ENCODE data around the gene EFNA5.

- TF ChIP-seq CTCF (IDR thresholded peaks at IDR 0.05) = no peak
- TF ChIP-seq ZFX (IDR thresholded peaks at IDR 0.05; ENCODE audit: borderline replicate concordance) = no peak
Measured at GRCh38 chr5:107548477-107548876, 122.3 kb downstream of the EFNA5 start.

Data from 22Rv1 (cell line).